Stimulated activated CD8-positive, alpha-beta memory T cell treated with anti-CD3 and anti-CD28 coated beads, Interleukin-4, amount 100 ng/mL, for 4 hours (primary cell): Measurements from ENCODE around the gene ARHGEF7.

ENCODE experiments used
- DNase-seq, 2 donors: peaks; one replicate each; pipeline ENCODE4 v3.0.0-alpha.2; 2020; ENCODE audit warnings: low read depth in 2 of 2, low spot score in 1 of 2

The ARHGEF7 gene

DNA sequence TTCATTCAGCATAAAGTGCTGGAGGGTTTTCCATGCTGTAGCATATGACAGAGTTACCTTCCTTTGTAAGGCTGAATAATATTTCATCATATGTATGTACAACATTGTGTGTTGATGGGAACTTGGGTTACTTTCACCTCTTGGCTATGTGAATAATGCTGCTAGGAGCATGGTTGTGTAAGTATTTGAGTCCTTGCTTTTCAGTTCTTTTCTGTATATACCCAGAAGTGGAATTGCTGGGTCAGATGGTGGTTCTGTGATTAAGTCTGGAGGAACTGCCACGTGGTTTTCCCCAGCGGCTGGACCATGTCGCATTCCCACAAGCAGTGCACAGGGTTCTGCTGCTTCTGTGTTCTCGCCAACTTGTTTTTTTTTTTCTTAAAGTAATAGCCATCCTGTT is 104.2 kb downstream of the ARHGEF7 start:
- DNase-seq: no peak

DNA sequence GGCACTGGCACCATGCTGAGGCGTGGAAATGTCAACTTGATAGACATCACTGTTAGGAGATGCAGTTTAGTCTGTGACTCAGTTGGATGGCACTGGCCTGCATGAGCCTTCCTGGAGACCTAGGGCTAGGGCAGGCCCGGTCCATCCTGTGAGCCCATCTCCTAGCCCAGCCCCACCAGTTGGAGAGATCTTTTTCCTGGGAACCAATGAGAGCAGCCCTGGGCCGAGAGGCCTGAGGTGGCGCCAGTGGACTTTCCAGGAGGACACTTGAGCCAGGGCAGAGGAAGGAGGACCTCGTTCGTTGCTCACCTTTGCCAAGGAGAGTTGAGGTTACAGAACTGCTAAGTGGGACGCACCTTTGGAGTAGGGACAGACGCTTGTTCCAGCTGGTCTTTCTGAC is 104.8 kb downstream of the ARHGEF7 start:
- DNase-seq: no peak

DNA sequence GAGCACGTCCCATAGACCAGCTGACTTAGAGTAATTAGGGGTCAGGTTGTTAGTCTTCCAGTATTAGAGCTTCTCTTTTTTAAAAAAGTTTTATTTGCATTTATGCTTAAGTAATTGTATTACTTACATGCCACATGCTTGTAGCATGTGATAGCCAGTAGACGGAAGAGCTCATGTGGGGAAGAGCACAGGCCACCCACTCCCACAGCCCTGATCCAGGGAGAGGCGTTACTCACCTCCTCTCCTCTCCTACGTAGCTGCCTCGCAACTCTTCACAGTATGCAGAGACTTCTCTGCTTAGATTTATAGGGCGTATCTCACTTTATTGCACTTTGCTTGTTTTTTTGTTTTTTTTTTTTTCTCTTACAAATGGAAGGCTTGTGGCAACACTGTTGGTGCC is 110.1 kb downstream of the ARHGEF7 start:
- DNase-seq: no peak

DNA sequence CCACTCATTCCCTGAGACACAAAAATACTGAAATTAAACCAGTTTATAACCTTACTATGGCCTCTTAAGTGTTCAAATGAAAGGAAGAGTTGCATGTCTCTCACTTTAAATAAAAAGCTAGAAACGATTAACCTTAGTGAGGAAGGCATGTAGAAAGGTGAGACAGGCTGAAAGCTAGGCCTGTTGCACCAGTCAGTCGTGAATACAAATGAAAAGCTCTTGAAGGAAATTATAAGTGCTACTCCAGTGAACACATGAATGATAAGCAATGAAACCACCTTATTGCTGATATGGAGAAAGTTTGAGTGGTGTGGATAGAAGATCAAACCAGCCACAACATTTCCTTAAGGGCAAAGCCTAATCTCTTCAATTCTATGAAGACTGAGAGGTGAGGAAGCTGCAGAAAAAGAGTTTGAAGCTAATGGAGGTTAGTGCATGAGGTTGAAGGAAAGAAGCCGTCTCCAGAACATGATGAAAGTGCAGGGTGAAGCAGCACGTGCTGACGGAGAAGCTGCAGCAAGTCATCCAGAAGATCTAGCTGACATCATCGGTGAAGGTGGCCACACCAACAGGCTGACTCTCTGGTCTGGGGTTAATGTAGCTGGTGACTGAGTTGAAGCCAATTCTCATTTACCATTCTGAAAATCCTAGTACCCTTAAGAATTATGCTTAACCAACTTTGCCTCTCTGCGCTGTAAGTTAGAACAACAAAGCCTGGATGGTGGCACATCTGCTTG is 110.9 kb downstream of the ARHGEF7 start:
- no peak for DNase-seq

DNA sequence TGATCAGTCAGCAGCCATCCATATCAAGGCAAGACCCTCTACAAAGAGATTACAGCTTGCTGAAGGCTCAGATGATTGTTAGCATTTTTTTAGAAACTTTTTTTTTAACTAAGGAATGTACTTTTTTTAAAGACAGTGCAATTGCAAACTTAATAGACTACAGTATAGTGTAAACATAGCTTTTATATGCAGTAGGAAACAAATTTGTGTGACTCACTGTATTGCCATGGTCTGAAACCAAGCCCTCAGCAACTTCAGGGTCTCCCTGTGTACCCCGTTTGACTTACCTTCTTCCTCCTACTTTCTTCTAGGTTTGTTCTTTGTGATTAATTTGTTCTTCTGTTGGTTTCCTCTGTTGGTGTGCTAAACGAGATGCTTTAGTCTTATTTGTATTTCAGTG is 112.3 kb downstream of the ARHGEF7 start:
- no peak for DNase-seq

DNA sequence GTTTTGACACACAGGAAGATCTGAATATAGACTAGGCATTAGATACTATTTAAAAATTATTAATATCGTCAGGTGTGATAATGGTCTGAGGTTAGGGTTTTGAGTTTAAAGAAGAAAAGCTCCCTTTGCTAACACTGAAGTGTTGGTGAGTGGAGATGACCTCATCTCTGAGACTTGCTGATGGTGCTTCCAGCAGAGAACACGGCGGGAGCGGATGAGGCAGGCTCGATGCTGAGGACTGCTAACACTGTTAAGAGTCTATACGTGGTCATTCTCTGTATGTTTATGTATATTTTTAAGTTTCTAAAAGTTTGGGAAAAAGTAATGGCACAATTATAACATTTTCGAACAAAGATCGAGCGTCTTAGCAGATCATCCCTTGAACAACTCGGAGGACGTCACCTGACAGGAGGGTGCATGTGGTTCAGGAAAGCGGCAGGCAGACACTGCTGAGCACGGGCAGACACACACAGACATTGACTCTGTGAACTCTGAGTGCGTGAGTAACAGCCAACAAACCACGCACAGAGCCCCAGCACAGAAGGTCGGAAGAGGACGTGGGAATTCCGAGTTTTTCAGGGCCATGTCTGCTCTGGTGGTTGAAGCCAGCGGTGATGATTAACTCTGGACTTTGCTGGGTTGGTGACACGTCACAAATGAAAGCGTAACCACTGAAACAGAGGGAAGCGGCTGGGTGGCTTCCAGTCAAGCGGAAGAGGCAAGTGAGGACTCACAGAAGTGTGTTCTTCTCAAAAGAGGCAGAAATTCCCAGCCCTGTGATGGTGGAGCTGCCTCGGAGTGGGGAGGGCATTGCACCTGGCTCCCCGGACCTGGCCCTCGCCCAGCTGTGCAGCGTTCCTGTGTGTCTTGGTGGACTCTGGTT is 113.4 kb downstream of the ARHGEF7 start:
- no peak for DNase-seq

DNA sequence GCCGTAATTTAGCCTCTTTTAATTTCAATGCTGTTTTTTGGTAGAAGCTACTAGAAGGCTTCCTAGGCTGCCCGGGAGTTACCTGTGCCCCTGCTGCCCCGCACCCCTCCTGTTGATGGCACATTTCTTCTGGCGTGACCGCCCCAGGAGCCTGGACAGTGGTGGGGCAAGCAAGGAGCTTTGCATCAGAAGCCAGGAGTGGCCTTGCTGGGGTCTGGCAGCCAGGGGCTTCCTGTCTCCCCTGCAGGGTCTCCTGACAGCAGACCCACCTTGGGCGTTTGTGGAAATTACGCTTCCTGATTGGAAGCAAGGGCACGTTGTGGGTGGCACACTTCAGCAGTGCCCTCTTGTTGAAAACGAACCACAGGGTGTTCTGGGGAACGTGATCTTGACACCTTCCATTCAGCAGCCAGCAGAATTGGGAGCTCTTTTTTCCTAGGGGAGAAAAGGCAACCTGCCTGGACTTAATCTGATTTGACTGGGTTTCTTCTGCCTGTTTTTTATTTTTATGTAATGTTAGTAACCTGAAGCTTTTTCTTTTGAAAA is 115.3 kb downstream of the ARHGEF7 start:
- DNase-seq: no peak

DNA sequence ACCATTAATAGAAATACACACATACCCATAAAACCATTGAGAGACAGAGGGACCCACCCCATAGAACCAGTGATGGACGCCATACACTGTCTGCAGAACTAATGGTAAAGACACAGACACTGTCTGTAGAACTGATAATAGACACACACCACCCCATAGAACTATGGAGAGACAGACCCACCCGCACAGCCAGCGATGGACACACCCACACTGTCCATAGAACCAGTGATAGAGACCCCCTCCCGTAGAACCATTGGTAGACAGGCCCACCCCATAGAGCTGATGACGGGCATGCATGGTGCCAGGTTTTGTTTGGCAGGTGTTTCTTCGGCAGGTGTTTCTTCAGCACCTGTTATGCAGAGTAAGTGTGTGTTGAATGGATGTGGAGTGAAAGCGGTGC is 117.1 kb downstream of the ARHGEF7 start:
- no peak for DNase-seq

DNA sequence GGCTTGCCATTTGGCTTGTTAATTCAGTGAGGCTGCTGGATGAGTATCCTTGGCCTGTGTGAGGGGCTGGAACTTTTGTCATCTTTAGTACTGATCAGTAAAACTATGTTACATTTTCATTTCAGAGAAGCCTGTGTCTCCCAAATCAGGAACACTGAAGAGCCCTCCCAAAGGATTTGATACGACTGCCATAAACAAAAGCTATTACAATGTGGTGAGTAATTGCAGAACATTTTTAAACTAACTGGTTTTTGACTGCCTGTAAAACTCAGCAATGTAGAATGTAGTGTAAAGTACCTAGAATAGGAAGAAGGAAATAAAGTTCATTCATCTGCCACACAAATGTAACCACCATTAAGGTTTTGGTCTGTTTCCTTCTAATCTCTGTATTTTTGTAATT is 118.0 kb downstream of the ARHGEF7 start:
- DNase-seq: no peak

DNA sequence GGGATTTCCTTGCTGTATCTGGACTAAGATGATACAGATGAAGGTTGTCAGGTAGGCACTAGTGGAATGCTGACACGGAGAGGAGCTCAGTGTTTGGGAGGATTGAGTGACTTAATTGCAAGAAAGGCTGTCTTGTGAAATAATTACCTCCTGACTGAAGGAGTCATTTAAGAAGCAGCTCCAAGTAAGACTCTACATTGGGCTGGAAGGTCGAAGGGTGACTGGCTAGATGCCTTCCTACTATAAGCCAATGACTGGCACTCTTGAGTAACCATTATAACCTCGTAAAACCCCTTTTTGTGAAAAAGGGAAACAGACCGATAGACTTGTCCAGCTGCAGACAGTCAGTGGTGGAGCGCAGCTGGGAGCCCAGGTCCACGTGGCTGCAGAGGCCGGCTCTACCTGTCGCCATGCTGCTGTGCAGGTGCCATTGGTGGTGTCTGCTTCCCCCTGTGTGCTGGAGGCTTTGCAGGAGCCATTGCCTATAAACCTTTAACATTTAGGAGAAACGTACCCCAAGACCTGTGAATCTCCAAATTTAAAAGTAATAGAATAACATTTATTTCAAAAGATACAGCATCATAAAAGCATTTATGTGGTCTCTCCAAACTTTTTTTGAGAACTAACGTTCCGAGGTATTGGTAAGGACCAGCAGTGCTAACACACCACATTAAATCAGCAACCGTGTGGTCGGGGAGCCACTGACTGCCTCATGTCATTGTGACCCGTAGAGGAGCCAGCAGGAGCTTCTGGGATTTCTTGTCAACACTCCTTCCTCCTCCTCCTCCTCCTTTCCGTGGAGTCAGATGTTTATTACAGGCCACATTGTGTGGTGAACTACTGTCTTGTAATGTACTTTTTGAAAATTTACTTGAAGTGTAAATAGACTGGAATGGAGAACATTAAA is 124.9 kb downstream of the ARHGEF7 start:
- no peak for DNase-seq

DNA sequence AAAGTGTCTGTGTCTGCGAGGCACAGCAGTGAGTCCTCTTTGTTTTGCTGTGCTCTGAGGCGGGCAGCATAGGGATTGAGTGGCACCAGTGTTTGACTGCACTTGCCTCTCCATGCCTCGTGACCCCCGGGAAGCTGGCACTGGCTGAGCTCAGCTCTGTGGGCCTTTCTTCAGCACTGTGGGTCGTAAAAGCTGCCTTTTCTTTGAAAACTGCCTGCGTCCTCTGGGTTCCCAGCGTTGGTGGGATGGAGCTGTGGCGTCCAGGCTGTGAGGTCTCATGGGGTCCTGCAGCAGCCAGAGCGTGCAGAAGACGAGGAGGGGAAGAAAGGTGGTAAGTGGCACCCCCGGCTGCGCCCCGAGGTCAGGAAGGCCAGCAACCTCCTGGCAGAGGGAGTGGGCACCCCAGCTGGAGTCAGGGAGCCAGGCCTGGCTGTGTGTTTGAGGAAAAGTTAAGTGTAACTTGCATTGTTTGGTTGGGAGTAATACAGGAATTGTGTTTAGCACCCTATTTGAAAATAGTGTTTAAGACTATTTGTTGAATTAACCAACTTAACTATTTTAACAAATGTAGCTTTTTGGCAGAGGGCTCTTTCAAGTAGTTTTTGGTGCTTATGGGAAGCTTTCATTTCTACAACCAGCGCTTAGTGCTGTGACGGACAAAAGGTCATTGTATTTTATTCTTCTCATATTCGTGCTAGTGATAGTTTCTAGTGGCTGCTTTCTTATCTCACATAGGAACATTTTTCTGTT is 126.1 kb downstream of the ARHGEF7 start:
- no peak for DNase-seq

DNA sequence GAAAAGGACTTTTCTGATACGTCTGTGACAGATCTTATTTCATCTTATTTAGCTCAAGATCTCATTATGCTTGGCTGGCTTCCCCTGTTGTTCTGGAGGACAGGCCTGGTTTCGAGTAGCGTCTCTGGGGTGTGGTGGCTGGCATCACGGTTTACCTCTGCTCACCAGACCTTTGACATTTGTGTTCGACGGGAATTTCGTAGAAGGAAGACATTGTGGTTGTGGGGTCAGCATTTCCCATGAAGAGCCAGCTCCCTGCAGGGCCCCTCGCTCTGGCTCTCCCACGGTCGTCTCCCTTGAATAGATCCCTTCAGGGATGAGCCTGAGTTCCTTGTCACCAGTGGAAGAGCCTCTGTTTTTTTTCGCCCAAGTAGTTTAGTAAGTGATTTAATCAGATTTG is 126.8 kb downstream of the ARHGEF7 start:
- no peak for DNase-seq

DNA sequence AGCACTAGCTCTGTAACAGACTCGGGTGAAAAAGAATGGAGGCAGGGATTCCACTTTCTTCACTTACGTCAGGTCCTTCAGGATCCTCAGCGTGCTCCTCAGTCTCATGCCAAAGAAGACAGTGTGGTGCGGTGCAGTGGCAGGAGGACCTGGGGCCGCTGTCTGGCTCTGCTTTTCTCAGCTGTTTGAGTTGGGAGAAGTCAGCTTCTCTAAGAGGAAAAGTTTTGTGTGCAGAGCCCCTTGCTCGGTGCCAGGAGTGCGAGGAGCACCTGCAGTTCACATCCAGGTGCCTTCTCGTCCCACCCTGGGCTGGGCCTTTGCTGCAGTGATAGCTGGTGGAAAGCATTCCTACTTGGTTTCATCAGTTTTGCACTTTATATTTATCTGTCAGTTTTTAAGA is 127.5 kb downstream of the ARHGEF7 start:
- no peak for DNase-seq

DNA sequence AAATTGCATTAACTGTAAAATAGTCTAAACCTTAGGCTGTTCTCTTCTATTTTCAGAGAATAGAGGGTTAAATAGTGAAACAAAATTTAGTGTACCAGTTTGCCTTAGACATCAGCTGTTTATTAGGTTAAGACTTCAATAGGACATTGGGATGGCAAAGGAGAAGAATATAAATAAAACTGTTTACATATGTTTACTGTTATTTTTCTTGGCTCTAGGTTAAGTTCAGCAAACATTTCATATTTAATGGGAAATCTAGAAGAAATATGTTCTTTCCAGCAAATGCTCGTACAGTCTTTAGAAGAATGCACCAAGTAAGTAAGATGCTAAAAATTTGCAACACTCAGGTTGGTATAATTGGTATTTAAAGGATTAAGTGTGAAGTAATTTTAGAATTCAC is 128.9 kb downstream of the ARHGEF7 start:
- no peak for DNase-seq

DNA sequence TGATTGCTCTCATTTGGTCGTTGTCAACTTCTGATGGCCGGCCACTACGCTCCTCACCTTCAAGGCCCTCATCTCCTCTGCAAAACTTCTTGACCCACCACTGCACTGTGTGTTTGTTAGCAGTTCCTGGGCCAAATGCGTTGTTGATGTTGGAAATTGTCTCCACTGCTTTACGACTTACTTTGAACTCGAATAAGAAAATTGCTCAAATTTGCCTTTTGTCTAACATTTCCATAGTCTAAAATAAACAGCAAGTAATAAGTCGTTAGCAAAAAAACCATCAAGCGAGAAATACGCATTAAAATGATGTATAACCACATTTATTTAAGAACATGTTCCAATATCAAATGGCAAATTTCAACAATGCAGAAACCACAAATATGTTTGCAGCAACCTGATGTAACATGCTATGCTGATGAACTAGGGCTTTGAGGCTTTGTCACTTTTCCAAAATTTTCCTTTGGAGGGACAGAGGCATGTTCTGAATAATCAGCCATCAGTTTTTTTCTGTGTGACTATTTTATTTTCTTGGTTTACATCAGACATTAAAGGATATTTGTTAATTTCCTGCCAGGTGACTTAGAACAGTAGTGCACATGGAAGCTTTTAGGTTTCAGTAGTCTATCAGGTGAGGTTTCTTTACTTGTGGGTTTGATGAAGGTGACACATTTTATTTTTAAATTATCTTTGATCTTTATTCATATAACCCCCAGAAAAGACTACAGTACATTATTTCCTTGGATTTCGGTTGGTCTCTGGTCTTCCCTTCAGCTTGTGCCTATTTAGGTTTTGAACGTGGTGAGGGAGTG is 130.7 kb downstream of the ARHGEF7 start:
- no peak for DNase-seq

DNA sequence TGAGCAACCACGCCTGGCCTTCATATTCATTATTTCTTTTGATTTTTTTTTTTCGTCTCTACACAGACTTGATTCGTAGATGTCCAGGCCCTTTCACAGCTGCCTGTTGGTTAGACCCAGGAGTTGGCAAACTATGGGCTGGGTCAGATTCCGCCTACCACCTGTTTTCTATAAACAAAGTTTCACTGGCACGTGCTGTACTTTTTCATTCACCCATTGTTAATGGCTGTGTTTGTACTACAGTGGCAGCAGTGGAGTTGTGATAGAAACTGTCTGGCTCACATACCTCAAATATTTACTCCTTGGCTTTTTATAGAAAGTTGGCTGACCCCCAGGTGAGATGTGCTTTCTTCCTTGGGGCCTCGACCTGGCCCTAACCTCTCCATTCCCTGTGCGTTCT is 132.4 kb downstream of the ARHGEF7 start:
- DNase-seq: no peak

DNA sequence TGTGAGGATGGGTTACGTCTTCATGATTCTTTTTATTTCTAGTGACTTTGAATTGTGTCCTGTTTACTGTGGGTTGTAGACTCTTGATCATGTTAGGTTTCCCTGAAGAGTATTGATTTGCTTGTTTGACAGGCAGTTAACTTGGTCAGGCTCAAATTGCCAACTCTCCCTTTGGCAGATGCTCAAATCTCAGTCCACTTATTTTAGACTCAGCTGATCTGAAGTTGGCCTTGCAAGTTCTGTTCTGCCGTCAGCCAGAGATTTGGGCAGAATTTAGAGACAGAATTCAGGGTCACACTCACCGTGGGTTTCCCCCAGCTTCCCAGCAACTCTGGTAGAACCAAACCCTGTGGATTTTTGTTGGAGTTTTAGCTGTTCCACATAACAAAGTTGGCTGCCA is 133.7 kb downstream of the ARHGEF7 start:
- DNase-seq: no peak

DNA sequence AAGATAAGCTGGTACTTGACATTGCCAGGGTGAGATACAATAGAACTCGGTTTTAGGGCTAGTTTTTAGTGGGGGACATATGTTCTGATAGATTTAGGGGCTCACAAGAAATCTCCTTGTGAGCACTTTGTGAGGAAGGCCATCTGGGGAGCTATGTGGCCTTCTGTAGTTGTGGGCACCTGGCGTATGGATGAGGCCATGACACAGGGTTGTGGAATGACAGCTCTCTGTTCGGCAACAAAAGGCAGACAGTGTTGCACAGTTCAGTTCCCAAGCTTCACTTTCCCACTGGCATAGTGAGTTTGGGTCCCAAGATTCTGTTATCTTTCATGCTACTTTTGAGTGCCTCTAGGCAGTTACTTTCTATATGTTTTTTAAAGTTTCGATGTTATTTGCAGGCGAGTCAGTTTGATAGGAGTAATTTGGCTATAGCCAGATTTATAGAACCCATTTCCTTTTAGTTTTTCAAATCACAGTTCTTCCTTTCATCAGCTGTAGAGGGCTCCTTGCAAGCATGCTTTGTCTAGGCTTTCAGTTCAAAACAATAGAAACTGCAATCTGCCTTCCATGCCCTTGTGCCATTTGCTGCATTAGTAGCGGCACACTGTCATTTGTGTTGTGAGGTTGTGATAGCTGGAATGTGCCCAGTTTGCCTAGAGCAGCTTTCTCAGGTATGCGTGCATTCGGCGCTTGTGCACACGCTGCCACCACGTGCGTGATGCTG is 134.7 kb downstream of the ARHGEF7 start:
- no peak for DNase-seq
